Activated naive CD4-positive, alpha-beta T cell treated with anti-CD3 and anti-CD28 coated beads, Interleukin-2, amount 50 U/mL, for 72 hours (primary cell): ENCODE measurements around the gene LRRN4. TPM values are rescaled to one million over a fixed set of nuclear protein-coding genes. Genes with fewer than 3 reads are reported as not detected.
"Not testable (repeated sequence)": the region's sequence is repeated elsewhere in the genome, so short reads cannot be mapped to it uniquely, and the experiment has no call there.

Experiments used
- ATAC-seq, 2 donors: fragments of 150-1000 bp; cut with Tn5 transposase; 2 replicates each; pipeline ENCODE4 v1.10.0; 2021; ENCODE audit warnings: mild to moderate bottlenecking in 2 of 2, moderate library complexity in 2 of 2
- DNase-seq, 2 donors: peaks; one replicate each; pipeline ENCODE4 v3.0.0; 2021 to 2022; ENCODE audit warnings: low spot score in 2 of 2
- H3K27ac Mint-ChIP-seq, 2 donors: one replicate each; pipeline ENCODE4 v1.8.0; 2022; ENCODE audit warnings: mild to moderate bottlenecking in 2 of 2, mixed read lengths in 2 of 2
- H3K36me3 Mint-ChIP-seq, 2 donors: one replicate each; pipeline ENCODE4 v1.8.0; 2022; ENCODE audit warnings: mixed read lengths in 2 of 2
- H3K9me3 Mint-ChIP-seq, 2 donors: one replicate each; pipeline ENCODE4 v1.8.0; 2022; ENCODE audit warnings: mixed read lengths in 2 of 2
- total RNA-seq, 2 donors: library from RNA; stranded (reverse); gene quantifications; one replicate each; pipeline ENCODE4 v1.2.3, GENCODE V29; 2022

The LRRN4 gene
- total RNA-seq, 2 donors from 2014 or later, result not detected

DNA sequence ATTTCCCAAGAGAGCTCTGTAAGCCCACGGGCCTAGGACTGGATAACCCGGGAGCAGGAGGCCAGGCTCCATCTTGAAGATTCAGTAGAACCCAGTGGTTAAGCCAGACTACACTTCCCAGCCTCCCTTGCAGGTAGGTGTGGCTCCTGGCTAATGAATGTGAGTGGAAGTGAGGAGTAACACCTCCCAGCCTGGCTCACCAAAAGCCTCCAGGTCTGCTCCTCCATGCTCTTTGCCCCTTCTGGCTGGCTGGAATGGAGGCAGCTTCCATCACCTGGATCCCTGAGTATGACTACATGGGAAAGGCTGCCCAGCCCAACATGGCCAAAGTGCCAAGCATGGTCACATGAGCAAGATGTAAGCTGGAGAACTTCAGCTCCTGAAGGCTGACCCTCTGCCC, 9.7 kb downstream of the LRRN4 start:
- Mint-ChIP-seq H3K36me3 (peaks cover 7 to 15% of the 10 kb centered on the region in 2 donors), H3K9me3 (no peaks in the 10 kb centered on the region), H3K27ac (no peak overlapping the region)
- no peak for DNase-seq
- no peak for ATAC-seq

DNA sequence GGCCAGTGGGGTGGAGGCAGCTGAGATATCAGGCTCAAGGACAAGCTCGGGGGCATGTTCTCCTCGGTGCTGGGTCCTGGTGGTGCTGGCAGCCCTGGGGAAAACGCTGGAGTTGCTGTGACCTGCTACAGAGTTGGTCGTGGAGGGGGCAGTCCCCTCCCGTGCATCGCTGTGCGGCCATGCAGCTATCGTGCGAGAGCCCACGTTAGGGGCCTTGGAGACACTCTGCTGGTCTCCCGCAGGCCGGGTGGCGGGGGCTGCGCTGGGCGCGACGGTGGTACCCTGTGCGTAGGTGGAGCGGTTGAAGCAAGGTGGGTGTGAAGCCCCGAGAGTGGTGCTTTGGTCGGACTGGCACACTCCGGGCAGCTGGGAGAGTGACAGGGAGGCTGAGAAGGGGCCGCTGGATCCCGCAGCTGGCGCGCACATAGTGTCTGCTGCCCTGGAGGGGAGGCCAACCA, 12.0 kb downstream of the LRRN4 start:
- Mint-ChIP-seq H3K36me3 (peaks cover 7 to 15% of the 10 kb centered on the region in 2 donors), H3K9me3 (no peaks in the 10 kb centered on the region), H3K27ac (no peak overlapping the region)
- ATAC-seq, result no peak
- no peak for DNase-seq

DNA sequence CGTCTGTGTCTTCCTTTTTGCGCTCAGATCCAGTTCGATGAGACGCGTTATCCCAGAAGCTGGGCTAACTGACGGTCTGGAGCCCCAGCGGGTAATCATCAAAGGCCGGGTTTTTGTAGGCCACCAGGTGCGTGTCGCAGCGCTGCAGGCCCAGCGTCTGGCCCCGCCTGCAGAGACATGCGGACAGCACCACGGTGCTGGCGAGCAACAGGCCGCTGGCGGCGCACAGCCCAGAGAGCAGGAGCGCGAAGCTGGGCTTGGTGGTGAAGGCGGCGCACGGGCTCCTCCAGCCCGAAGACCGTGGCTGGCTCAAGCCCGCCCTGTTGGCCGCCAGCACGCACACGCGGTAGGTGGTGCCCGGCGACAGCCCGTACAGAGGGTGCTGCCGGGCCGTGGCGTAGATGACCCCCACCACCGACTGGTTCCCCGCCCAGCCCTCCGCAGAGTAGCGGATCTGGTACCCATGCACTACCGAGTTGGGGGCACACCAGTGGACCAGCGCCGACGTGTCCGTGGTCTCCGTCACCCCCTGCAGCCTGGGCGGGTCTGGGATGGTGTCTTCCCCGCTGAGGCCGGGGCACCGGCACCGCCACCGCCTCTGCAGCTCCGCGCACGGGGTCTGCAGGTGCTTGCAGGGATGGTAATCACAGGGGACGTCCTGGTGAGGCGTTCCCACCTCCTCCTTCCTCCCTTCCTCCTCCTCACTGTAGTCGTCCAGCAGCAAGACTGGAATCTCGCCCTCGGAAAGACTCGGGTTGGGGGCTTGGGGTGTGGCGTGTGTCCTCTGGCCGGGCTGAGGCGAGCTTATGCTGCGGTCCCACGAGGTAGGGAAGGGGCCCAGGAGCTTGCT, 12.7 kb downstream of the LRRN4 start:
- Mint-ChIP-seq H3K27ac (no peak overlapping the region), H3K9me3 (no peaks in the 10 kb centered on the region), H3K36me3 (peaks cover 7 to 15% of the 10 kb centered on the region in 2 donors)
- ATAC-seq, result no peak
- DNase-seq, result no peak

DNA sequence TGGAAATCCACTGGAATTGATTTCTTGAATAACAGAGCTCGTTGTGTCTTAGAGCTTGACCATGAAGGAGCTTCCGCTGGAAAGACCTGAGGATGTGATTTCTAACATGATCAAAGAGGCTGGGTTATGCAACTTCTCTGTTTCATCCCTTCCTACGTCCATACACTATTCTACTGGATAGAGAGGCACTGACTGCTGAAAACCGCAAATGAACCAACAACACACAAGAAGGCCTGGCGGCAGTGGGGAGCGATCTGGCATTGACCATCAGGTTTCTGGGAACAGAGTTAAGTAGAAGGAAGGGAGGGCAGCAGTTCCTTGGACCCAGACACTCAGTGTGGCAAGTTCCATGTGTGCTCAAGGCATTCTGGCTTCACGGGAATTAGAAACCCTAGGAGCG, 13.3 kb downstream of the LRRN4 start:
- Mint-ChIP-seq H3K9me3 (no peaks in the 10 kb centered on the region), H3K36me3 (peaks cover 7 to 15% of the 10 kb centered on the region in 2 donors), H3K27ac (no peak overlapping the region)
- DNase-seq (no peak), ATAC-seq (no peak)

DNA sequence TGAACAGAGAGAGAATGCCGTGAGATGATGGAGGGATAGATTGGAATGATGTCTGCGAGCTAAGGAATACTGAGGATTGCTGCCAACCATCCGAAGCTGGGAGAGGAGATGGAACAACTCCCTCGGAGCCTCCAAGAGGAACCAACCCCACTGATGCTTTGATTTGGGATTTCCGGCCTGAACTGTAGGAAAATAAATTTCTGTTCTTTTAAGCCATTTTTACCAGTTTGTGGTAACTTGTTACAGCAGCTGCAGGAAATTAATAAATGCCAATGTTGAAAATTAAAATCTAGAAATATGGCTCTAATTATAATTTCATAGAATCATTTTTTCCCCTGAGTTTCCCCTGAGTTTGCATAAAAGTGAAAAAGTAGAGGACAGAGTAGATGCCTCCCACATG, 14.1 kb downstream of the LRRN4 start:
- no peak for ATAC-seq
- no peak overlapping the region for H3K27ac Mint-ChIP-seq

DNA sequence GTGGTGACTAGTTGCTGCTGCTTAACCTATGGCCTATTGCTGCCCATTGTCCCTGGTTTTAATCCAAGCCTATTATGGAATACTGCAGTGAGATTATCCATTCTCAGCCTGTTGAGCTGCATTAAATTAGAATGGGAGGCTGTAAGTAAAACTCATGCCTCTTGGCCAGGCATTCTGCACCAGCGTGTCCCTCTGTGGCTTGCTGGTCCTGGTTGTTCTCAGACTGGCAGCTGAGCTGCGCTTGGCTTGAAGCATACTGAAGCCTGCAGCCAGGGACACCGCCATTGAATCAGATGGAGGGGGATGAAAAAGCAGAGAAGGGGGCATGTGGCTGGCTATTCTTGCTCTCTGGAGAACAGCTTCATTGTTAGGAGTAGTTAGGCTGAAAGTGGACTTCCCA, 15.6 kb downstream of the LRRN4 start:
- no peaks in the 10 kb centered on the region for H3K9me3 Mint-ChIP-seq
- no peak for DNase-seq
- peaks cover 13 to 20% of the 10 kb centered on the region in 2 donors for H3K36me3 Mint-ChIP-seq
- no peak overlapping the region for H3K27ac Mint-ChIP-seq
- no peak for ATAC-seq

More for the DNA sequence above, 14.1 kb downstream of the LRRN4 start:
- H3K9me3 Mint-ChIP-seq, result no peaks in the 10 kb centered on the region
- peaks cover 7 to 16% of the 10 kb centered on the region in 2 donors for H3K36me3 Mint-ChIP-seq
- no peak for DNase-seq

DNA sequence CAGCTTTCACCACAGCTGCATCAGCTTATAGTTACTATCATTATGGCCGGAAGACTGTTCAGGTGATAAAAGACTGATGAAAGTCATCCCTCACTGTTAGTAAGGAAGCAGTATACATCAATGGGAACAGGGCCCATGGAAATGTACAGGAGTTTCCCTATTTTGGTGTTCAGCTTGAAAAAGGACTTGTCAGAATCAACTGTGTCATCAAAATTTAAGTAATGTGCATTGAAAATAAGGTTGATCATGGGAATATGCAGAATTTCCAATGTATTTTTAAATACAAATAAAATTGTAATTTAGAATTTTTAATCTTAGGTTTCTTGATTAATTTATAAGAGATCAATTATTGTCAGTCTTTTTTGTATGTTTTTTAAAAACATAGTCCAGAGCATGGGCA, 16.8 kb downstream of the LRRN4 start:
- Mint-ChIP-seq H3K9me3 (no peaks in the 10 kb centered on the region), H3K36me3 (peaks cover 13 to 17% of the 10 kb centered on the region in 2 donors), H3K27ac (no peak overlapping the region)
- ATAC-seq (no peak), DNase-seq (no peak)

DNA sequence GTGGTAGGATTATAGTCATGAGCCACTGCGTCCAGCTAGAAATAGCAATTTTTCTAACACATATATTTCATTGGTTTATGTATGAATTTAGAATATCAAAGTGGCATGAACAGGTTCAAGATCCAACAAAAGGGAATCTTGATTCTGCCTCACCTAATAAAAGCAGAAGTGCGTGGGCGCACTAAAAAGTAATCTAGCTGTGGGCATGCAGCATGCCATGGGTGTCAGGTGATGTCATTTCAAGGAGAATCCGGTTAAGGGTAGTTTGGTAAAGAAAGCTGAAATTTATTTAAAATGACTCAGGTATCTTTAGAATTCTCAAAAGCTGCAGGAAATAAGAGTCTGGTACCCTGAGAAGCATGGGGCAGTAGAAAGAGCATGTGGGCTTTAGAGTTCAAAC, 17.6 kb downstream of the LRRN4 start:
- DNase-seq (no peak), ATAC-seq (no peak)
- peaks cover 12 to 13% of the 10 kb centered on the region in 2 donors for H3K36me3 Mint-ChIP-seq
- peak overlapping the region in 1 of 2 donors; percentile 44 for H3K27ac Mint-ChIP-seq
- H3K9me3 Mint-ChIP-seq, result no peaks in the 10 kb centered on the region

DNA sequence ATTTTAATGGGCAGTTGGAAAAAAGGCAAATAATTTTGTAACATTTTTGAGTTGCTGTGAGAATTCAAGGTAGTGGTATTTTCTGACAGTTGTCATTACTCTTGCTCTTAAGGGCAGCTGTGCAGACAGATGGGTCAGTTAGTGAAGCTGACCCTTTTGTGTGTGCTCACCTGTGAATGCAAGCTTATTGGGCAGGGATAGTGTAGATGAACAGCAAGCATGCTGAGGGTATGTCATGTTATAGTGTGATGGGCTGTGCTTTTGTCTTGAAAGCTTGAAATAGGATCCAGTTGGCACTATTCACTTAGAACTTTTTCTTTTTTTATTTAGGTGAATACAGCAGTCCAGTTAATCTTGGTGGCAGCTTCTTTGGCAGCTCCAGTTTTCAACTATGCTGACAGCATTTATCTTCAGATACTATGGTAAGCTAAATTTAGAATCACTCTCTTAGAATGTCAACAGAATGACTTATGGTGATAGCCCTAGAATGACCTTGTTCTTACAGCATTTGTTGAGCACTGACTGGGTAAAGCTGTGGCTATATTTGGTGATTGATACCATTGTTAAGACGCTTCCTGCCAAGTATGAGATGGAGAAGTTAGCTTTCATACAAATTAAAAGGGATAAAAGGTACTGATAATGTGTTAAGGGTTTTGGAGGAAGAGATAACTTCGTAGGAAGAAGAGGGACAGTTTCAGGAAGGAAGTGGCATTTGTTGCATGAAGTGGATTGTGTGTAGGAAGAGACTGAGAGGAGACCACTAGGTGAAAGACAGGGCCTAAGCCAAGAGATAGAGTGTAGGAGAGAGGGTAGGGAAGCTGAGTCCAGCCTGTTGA, 19.5 kb downstream of the LRRN4 start:
- Mint-ChIP-seq H3K36me3 (peaks cover 5 to 6% of the 10 kb centered on the region in 2 donors), H3K9me3 (no peaks in the 10 kb centered on the region), H3K27ac (peak overlapping the region; percentile 38 to 47)
- DNase-seq (no peak), ATAC-seq (no peak)

DNA sequence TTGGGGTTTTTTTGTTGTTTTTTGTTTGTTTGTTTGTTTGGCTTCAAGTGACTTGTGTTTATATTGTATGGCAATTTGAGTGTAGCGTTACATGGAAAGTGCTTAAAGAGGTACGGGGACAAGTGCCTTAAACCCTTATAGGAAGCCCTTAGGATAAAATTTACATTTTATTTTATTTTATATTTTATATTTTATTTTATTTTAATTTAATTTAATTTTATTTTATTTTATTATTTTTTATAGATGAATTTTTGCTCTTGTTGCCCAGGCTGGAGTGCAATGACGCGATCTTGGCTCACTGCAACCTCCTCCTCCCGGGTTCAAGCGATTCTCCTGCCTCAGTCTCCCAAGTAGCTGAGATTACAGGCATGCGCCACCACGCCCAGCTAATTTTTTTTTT, 21.0 kb downstream of the LRRN4 start:
- ATAC-seq, H3K9me3 Mint-ChIP-seq, H3K36me3 Mint-ChIP-seq, DNase-seq, H3K27ac Mint-ChIP-seq: not testable (repeated sequence)

DNA sequence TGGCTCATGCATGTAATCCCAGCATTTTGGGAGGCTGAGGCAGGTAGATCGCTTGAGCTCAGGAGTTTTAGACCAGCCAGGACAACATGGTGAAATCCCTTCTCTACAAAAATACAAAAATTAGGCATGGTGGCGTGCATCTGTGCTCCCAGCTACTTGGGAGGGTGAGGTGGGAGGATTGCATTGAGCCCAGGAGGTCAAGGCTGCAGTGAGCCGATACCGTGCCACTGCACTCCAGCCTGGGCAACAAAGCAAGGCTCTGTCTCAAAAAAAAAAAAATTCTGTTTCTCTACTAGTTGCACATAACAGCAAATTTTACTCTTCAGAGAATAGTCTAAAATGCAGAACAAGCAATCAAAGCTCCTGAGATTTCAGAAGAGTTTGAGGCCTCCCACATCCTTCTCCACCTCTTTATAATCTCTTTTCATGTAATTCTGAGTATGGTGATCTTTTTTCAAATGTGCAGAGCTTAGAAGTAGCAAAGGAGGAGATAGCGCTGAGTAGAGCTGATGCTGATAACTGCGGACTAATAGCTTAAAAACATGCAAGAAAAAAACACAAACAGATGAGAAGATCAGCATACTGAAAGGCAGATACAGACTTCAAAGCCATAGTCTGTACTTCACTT, 23.3 kb downstream of the LRRN4 start:
- DNase-seq (no peak), ATAC-seq (no peak)
- Mint-ChIP-seq H3K36me3 (peaks cover 6 to 16% of the 10 kb centered on the region in 2 donors), H3K9me3 (no peaks in the 10 kb centered on the region), H3K27ac (no peak overlapping the region)

DNA sequence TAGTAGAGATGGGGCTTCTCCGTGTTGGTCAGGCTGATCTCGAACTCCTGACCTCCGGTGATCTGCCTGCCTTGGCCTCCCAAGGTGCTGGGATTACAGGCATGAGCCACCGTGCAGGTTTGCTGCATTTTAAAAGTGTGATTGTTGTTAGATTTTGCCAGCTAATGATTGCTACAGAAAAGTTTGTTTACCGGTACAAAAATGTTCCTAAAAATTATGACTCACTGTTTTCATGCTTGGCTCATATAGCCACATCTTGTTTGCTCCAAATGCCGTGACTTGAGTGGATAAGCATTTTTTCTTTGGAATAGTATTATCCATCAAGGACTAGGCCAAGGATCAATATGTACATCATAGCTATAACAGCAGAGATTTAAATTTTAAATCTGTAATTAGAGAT, 24.3 kb downstream of the LRRN4 start:
- no peaks in the 10 kb centered on the region for H3K9me3 Mint-ChIP-seq
- ATAC-seq (no peak), DNase-seq (no peak)
- H3K36me3 Mint-ChIP-seq, result peaks cover 8 to 23% of the 10 kb centered on the region in 2 donors
- no peak overlapping the region for H3K27ac Mint-ChIP-seq

DNA sequence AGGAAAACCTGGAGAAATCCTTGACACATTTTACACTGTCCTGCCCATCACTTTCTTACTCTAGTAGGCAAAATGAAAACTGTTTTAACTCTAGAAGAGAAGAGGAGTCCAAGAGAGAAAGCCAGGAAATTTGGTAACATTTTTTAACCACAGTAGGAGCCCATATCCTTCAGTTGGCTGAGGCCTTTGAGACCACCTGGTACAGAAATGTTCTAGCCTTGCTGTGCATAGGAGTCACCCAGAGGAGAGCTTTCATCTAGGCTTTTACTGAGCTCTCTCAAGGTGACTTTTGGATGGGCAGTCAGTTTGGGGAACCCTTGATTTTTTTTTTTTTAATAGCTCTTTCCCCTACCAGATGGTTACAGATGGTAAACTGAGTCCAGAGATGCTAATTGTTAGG, 25.0 kb downstream of the LRRN4 start:
- ATAC-seq (no peak), DNase-seq (no peak)
- Mint-ChIP-seq H3K36me3 (peaks cover 11 to 28% of the 10 kb centered on the region in 2 donors), H3K9me3 (no peaks in the 10 kb centered on the region), H3K27ac (no peak overlapping the region)

DNA sequence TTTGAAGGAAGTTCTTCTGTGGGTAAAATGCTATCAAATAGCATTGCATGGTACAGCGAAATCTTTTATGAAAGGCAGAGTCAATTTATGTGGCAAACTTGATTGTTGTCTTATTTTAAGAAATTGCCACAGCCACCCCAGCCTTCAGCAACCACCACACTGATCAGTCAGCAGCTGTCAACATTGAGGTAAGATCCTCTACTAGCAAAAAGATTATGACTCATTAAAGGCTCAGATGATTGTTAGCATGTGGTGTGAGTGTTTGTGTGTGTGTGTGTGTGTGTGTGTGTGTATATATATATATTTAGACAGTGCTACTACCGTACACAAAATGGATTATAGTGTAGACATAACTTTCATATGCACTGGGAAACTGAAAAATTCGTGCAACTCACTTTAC, 27.8 kb downstream of the LRRN4 start:
- no peak overlapping the region for H3K27ac Mint-ChIP-seq
- peaks cover 18 to 51% of the 10 kb centered on the region in 2 donors for H3K36me3 Mint-ChIP-seq
- H3K9me3 Mint-ChIP-seq, result no peaks in the 10 kb centered on the region
- ATAC-seq, result peak; percentile 48 to 76
- DNase-seq, result no peak

DNA sequence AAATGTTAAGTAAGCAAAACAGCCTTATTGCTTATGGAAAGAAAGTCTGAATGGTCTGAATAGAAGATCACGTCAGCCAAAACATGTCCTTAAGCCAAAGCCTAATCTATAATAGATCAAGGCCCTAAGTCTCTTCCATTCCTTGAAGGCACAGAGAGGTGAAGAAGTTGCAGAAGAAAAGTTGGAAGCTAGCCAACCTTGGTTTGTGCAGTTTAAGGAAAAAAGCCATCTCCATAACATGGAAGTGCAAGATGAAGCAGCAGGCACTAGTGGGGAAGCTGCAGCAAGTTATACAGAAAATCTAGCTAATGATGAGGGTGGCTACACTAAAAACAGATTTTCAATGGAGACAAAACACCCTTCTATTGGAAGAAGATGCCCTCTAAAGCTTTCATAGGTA, 29.1 kb downstream of the LRRN4 start:
- H3K27ac Mint-ChIP-seq, result no peak overlapping the region
- DNase-seq (no peak), ATAC-seq (no peak)
- H3K9me3 Mint-ChIP-seq, result no peaks in the 10 kb centered on the region
- peaks cover 21 to 57% of the 10 kb centered on the region in 2 donors for H3K36me3 Mint-ChIP-seq

DNA sequence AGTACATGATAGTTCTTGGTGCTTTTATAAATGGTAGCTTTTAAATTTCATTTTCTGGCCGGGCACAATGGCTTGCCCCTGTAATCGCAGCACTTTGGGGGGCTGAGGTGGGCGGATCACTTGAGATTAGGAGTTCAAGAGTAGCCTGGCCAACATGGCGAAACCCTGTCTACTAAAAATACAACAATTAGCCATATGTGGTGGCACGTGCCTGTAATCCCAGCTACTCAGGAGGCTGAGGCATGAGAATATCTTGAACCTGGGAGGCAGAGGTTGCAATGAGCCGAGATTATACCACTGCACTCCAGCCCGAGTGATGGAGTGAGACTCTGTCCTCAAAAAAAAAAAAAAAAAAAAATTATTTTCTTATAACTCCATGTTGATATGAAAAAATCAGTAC, 36.0 kb downstream of the LRRN4 start:
- no peak for DNase-seq
- peaks cover 5 to 50% of the 10 kb centered on the region in 2 donors for H3K36me3 Mint-ChIP-seq
- no peak for ATAC-seq
- H3K9me3 Mint-ChIP-seq, result no peaks in the 10 kb centered on the region
- no peak overlapping the region for H3K27ac Mint-ChIP-seq

DNA sequence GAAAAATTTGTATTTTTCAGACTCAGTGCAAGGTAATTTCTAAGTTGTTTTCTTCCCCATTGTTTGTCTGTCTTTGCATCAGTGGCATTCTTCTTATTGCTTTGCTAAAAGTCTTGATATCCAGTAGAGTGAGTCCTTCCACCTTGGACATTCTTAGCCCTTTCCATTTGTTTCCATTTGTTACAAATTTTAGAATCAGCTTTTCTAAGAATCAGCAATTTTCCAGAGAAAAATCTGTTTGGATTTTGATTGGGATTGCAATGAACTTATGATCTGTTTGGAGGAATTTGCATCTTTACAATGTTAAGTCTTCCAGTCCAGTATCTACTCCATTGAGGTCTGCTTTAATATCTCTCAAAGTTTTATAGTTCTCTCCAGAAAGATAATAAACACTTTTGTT, 36.4 kb downstream of the LRRN4 start:
- ATAC-seq, result no peak
- H3K36me3 Mint-ChIP-seq, result peaks cover 9 to 50% of the 10 kb centered on the region in 2 donors
- no peak overlapping the region for H3K27ac Mint-ChIP-seq
- no peak for DNase-seq
- H3K9me3 Mint-ChIP-seq, result no peaks in the 10 kb centered on the region
